NCI-H2171 (cell line): Measurements from ENCODE around the gene CUX1.
"Not testable (repeated sequence)": the region's sequence is repeated elsewhere in the genome, so short reads cannot be mapped to it uniquely, and the experiment has no call there.

Experiments
- DNase-seq: peaks from one replicate; lab custom pipeline; 2025; lab: John Stamatoyannopoulos, UW

Gene CUX1

DNA sequence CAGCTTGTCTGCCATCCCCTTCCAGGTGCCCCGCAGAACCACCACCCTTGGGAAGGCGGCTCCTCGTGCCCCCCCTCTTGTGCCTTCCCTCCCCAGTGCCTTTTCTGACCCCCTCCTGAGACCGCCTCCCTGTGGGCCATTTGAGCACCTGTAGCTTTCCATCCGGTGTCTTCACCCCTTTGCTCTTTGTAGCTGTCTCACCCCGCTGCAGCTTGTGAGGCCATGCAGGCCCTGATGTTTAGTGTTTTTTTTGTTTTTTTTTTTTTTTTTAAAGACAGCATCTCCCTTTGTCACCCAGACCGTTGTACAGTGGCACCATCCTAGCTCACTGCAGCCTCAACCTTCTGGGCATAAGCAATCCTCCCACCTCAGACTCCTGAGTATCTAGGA, 52.5 kb downstream of the CUX1 start:
- DNase-seq: no peak

- no peak for DNase-seq
Measured at GRCh38 chr7:101870361-101871062, 53.1 kb downstream of the CUX1 start.

- no peak for DNase-seq
Measured at GRCh38 chr7:101871351-101871750, 53.9 kb downstream of the CUX1 start.

DNA sequence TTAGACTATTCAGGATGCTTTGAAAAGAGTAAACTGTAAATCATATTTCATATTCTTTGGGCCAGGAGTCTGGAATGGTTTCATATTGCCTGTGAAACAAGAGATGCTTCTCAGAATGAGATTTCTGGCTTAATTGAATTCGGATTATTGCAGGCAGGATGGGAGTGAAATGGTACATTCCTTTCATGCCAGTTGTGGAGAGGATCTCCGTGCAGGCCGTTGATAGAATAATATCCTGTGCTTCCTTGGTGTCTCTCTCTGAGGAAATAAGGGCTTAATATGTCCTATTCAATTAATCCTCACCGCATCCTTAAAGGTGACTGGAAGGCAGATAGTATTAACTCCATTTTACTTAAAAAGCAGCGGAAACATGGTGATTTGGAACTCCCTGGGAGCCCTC, 56.6 kb downstream of the CUX1 start:
- DNase-seq: no peak

DNA sequence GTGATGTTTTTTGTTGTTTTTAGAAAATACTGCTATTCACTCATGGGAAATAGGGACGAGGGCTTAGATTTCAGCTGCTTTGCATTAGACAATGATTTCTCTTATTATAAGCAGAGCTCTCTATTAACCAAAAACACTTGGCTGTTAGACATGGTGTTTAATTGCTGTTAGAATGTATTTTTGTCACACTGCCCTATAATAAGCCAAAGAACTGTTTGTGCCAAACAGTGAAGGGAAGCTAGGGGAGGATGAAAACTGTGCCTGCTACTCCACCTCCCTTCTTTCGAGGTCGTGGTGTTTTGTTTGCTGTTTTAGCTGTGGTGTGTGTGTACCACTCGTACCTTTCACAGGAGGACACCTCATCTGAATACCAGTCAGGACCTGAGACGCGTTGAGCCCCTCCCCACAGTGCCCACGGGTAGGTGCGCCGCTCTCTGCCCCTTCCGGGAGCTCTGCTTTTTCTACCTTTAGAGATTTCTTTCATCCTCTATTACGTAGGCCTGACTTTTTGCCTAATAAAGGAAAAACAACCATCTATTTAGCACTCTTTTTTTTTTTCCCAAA, 57.9 kb downstream of the CUX1 start:
- DNase-seq: no peak

- no peak for DNase-seq
Measured at GRCh38 chr7:101877882-101878591, 60.6 kb downstream of the CUX1 start.

DNA sequence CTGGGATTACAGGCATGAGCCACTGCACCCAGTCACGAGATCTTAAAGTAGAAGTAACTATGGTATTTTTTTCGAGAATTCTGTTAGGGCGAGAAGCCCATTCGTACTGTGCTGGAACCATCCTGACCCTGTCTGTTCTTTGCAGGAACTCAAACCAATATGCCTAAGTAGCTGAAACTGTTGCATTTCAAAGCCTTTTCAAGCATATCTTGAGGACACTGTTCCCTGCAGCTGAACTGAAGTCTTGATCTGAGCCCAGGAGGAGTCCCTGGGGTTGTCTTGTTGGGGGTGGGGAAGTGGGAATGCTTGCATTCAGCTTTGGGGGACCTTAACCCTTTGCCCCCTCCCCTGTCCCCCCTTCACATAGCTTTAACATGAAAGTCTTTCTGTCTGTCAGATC, 61.5 kb downstream of the CUX1 start:
- DNase-seq: no peak

DNA sequence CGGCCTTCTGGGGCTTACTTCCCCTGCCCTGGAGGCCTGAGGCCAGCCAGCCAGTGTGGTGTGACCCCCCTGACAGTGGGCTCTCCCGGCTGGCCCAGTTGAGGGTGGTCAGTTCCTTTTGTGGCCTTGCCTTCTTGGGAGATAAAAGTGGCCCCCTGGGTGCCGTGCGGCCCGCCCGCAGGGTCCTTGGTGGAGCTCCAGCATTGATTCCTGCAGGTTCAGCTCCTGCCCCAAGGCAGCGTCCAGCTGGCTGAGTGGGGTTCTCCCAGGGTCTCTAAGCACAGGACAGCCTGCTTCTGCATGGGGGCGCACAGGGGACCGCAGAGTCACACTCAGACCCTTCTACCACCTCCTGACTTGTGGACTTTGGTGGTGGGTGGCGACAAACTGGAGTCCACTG, 62.1 kb downstream of the CUX1 start:
- no peak for DNase-seq

DNA sequence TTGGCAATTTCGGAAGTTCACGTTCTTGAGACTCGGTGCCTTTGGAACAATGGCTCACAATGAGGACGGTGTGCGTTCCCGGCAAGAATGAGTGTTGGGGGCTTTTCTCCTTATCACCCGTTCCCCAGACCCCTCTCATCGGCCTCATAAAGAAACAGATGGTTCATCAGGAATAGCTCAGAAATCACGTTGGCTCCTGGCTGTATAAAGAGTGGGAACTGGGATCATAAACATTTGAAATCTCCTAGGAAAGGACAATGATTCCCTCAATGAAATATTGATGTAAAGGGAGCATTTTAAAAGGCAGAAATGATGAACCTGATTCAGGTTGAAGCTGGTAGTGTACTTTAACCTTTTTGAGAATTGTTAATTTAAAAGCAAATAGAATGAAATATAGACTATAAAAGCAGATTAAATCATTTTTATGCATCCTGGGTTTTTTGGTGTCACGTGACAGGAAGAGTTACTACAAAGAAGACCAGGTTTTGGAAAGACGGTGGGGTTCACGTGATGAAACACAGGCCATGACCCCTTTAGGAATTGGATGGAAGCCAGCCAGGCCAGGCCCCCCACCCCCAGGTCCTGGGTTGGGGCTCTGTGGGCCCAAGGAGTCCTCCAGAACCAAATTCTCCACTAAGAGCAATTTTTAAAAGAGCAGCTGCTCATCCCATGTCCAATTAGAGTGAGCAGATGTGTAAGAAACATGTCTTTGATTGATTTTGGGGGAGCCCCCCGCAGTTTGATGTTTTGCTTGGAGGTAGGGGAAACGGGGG, 63.0 kb downstream of the CUX1 start:
- DNase-seq: no peak

- DNase-seq: no peak
Measured at GRCh38 chr7:101882005-101882421, 64.6 kb downstream of the CUX1 start.

DNA sequence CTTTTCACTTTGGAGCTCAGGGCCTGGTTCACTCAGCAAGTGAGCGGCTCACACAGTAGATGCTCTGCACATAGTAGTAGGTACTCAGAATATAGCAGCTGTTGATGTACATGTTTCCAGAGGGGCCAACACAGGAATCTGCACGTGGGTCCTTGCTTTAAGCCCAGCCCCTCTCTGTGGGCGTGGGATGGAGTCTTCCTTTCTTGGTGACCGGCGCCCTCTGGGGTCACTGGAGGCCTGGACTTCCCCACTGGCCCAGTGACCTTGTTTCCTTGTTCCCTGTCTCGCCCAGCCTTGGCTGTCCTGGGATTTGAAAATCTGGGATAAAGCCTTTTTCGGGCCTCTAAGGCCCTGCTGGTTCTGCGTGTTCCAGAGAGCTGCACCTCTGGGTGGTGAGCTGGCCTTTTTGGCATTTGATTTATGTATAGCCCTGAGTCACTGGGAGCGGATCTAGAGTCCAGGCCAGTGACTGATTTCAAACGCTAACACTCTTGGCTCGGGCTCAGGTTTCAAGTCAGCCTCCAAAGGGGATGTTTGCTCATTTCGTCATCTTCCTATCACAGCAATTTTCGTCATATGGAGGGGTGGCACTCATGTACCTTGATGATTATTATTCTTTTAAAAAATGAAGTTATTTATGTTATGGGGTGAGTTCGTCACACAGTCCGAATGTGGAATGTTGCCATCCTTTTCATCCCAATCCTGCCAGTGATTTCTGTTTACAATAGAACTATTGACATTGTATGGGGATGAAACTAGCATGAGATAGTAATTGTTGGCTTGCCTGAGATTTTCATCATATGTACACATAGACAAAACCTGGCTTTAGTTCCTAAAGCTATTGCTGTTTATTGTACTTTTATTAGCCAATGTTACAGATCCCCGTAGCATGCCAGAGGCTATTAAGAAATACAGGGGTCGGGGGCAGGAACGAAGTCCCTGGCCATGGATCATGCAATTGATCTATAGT, 65.5 kb downstream of the CUX1 start:
- peak; percentile 20 for DNase-seq

- DNase-seq: no peak
Measured at GRCh38 chr7:101884671-101885596, 67.5 kb downstream of the CUX1 start.

DNA sequence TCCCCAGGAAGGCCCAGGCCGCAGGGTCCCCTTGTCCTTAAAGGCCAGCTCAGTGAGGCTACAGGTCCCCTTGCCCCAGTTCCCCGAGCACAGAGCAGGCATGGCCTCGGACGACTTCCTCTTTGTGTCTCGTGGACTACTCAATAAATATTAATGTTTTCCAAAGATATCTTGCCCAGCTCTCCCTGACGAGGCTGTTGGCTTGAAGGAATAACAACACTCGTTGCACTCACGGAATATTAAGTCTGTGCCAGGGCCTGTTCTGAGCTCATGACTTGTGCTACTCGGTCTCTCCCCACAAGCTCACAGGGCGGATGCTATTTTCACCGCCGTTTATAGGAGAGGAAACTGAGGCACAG, 68.2 kb downstream of the CUX1 start:
- no peak for DNase-seq

- not testable (repeated sequence) for DNase-seq
Measured at GRCh38 chr7:101887352-101887751, 69.9 kb downstream of the CUX1 start.

GRCh38 chr7:101888564-101888963, 71.1 kb downstream of the CUX1 start:
- not testable (repeated sequence) for DNase-seq

GRCh38 chr7:101890749-101891523, 73.5 kb downstream of the CUX1 start:
- no peak for DNase-seq

GRCh38 chr7:101891936-101892640, 74.7 kb downstream of the CUX1 start:
- DNase-seq: no peak

- no peak for DNase-seq
Measured at GRCh38 chr7:101893341-101894082, 76.1 kb downstream of the CUX1 start.
